ENCODE data around the gene KRT86.
"Not testable (repeated sequence)": the region's sequence is repeated elsewhere in the genome, so short reads cannot be mapped to it uniquely, and the experiment has no call there.

The KRT86 gene

DNA sequence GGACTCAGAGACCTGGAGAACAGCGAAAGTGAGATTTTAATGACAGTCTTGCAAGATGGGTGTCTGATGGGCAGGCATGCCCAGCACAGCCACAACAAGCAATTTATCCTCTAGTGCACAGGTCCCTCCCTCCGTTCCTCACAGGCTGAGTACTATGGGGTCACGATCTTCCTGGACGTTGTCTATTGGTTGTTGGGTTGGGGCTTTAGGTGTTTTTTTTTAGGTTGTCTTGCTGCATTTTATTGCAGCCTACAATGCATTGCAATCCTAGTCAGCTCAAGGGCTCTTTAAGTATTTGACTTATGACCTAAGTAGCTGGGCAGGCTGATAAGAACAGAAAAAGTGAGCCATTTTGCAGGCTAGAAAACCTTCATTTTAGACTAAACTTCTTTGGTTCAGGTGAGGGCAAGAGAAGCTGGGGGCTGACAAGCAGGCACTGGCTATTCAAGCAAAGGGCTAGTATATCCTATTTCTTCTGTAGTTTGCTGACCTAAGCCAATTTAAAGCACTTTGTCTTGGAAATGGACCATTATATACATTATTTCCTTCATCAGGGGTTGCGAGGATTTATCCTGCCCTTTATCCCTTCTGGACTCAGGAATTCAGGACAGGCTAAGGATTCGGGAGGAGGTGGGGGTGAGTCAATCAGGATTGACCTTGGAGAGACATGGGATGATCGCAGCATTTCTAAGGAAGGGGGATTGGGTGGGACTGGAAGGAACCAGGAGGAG is 35.4 kb upstream of the KRT86 start:
- no peak for DNase-seq (ENCODE audit: low spot score)

DNA sequence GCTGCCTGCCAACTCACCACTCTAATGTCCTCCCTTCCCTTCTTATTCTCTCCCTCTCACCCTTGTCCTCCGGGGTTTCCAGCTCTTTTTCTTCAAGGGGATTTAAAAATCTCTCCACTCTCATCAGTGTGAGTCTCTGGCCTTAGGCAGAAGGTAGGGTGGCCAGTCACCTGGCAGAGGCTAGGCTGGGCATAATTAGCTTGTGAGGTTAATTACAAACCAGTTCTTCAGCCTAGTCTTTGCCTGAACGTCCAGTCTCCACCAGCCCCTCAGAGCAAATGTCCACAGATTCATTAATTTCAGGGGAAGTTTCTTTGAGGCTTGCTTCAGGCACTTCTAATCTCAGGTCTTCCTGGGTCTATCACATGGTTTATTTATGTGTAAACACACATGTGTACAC is 34.7 kb upstream of the KRT86 start:
- no peak for DNase-seq (ENCODE audit: low spot score)

DNA sequence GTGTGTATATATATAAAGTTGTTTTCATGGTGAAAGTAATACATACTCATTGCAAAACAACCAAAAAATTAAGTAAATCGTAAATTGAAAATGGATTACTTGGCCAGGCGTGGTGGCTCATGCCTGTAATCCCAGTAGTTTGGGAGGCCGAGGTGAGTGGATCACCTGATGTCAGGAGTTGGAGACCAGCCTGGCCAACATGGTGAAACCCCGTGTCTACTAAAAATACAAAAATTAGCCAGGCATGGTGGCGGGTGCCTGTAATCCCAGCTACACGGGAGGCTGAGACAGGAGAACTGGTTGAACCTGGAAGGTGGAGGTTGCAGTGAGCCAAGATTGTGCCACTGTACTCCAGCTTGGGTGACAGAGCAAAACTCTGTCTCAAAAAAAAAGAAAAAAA is 34.2 kb upstream of the KRT86 start:
- DNase-seq (ENCODE audit: low spot score) = not testable (repeated sequence)

DNA sequence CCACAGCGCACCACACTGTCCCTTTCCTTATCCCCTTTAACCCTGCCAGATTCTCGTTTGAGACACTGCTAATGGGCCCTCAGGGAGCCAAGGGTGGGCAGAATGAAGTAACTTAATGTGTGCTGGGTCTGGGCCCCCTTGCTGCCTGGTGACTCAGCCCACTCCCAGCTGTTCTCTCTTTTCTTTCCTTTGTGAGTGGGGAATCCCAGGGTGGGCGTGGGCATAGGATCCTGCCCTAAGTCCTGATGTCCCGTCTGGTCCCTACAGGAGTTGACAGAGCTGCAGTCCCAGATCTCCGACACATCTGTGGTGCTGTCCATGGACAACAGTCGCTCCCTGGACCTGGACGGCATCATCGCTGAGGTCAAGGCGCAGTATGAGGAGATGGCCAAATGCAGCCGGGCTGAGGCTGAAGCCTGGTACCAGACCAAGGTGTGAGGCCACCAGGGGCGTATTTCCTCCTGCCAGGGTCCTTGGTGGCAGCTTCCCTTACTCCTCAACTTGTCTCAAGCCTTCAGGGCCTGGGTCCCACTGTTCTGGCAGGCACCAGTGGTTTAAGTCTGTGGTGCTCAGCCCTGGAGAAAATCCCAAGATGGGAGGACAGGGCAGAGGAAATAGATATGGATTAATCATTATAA is 33.1 kb upstream of the KRT86 start:
- DNase-seq (ENCODE audit: low spot score) = no peak

DNA sequence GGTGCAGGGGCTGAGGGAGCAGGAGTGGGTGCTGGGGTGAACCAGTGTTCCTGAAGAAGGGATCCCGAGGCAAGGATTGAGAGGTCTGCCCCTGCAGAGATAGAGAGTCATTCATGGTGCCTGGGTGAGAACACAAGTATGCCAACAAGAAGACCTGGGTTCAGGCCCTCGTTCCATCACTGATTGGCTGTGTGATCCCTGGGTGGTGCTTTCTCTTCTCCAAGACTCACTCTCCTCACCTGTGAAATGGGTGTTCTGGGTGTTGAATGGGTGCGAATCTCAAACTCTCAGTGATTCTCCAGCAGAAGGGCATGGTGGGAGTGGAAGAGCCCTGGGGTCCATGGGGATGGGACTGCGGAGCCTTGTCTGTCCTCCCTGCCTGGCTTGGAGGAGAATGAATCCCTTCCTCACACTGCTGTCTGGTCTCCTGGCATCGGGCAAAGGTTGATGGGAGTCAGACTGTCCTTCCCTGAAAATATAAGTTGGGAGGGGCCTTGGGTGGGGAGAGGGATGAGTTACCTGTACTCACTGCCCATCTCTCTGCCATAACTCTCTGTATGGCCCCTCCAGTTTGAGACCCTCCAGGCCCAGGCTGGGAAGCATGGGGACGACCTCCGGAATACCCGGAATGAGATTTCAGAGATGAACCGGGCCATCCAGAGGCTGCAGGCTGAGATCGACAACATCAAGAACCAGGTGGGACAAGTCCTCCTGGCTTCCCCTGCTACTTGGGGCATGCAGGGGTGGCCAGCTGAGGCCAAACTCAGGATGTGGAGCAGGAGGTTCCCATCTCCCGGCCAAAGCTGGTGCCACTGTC is 31.8 kb upstream of the KRT86 start:
- DNase-seq (ENCODE audit: low spot score) = no peak

DNA sequence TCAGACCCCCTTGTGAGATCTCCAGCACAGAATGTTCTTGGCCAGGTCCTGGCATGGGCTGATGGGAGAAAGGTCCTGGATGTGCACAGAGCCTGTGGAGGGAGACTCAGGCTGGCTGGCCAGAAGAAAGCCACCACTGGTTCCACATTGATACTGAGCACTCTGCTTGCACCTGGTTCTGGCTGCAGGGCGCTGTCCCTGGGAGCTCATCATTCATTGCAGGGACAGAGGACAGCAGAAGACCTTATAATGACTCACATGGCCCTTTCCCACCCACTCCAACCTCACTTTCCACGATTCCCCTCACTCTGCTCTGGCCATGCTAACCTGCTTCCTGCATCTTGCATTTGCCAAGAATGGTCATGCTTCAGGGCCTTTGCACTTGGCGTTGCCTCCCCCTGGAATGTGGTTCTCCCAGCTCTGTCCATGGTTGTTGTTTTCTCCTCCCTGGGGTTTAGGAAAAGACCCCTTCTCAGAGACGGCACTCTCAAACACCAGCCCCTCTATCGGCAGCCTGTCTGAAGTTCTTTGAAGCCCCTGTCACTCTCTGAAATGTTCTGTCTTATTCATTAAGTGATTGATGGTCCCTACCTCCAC is 31.1 kb upstream of the KRT86 start:
- DNase-seq (ENCODE audit: low spot score) = no peak

DNA sequence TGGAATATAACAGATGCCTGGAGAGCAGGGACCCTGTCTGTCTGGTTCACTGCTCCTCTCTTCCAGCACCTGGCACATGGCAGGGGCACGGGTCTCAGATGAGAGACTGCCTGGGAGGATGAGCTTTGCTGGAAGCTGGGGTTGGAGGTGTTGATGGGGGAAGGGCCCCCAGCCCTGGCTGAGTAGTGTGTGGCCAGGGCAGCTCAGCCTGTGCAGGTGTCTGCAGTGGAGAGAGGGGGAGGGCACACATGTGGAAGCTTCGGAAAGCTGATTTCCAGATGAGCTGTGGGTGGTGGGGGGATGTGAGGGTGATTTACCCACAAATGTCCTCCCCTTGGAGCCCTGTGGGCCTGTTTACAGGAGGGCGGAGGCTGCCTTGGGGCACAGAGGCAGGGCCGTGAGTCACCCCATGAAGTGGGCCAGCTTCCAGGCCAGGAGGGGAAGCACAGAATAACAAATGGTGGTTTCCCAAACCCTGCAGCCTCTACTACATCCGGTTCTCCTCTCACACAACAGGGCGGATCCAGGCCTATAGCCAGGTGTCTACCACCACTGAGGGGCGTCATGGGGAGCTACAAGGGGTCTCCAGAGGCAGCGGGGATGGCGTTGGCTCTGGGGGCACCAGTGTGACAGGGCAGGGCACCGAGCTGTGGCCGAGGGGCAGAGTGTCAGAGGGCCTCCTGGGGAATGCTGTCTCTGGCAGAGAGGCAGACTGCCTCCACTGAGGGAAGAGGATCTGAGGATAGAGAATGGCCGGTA is 30.4 kb upstream of the KRT86 start:
- peak; percentile 15 for DNase-seq (ENCODE audit: low spot score)

DNA sequence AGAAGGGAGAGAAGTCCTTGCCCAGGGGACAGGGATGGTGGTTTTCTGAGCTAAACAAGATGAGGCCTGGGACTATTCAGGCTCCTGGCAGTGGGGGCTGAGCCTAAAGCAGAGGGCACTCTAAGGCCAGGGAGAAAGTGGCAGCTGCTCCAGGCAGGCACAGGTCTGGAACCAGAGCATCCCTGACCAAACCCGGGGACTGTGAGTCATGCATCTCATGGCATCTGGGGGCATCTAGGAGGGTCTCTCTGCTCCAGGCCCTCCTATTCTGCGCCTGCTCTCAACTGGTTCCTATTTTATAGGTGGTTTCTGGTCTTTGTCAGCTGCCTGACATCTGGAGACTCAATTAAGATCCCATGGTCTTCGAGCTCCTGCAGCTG is 29.8 kb upstream of the KRT86 start:
- DNase-seq (ENCODE audit: low spot score) = peak; percentile 74

DNA sequence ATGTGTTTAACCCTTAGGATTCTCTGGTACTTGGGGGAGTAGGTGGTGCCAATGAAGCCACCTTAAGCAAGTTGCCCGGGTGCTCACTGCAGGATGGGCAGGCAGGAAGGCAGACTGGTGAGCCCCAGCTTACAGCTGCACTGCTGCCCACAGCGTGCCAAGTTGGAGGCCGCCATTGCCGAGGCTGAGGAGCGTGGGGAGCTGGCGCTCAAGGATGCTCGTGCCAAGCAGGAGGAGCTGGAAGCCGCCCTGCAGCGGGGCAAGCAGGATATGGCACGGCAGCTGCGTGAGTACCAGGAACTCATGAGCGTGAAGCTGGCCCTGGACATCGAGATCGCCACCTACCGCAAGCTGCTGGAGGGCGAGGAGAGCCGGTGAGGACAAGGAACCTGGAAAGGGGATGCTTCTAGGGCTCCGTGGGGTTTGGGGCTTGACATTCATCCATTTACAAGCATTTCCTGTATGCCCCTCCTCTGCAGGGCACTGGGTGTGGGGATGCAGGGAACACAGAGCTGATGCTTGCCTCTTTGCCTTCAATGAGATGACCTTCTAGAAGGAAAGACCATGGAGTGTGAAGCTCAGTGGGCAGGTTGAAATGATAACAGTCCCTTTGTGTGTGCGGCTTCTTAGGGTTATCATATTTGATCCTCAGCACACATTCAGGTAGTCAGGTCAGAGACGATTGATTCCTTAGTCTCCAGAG is 29.0 kb upstream of the KRT86 start:
- no peak for DNase-seq (ENCODE audit: low spot score)

DNA sequence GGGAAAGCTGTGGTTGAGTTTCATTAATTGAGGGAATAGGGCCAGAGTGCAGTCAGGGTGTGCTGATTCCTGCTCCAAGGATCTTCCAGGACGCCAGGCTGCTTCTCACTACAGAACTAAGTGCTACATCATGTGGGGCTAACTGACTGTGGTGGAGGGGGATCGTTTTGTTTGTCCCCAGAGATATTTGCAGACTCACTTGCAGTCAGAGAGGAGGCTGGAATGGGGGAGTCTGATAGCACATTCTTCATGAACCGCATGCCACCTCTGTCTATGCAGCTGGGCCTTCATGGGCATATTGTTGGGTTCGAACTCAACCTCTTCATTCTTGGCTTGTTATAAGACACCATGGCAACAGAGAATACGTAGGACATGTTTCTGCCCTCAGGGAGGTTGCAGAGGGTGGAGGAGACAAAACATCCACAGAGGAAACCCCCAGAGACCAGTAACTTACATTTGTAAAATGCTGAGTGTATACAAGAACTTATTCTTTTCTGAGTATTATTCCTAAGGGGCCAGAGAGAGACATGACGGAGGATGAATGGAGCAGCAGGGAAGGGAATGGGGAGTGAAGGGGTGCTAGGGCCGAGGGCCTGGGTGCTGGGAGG is 28.4 kb upstream of the KRT86 start:
- no peak for DNase-seq (ENCODE audit: low spot score)

DNA sequence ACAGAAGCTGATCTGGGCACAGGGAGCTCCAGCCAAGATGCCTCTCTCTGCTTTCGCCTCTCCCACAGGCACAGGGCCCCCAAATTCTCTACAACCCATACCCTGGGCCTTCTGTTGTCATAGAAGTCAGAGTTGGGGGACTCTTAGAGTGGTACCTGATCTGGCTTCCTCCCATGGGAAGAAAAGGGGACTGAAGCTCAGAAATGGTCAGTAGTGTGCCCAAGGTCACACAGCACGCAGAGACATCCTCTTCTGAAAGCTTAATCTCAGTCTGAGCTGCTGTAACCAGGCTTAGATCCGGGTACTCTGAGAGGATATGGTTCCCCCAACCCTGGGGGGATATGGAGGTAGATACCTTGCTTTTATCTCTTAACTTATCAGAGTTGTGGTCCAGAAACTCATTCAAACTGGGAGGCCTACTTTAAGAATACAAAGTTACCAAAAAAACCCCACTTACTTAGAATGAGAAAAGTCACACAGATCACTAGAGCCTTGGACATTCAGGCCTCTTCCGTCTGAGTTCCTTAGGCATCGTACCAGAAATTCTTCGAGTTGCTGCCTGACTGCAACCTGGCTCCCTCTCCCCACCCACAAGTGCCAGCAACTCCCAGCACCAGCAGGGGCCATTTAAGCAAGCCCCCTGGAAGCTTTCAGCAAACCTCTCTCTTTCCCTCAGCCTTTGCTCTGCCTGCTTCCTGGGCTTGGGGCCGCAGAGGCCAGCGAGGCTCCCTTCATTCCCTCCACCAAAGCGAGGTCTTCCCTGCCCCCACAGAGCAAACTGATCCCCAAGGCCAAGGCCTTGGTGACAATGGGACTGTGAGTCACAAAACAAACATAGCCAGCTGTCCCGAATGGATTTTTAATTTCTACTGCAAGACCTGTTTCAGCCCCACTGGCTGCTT is 27.5 kb upstream of the KRT86 start:
- no peak for DNase-seq (ENCODE audit: low spot score)

DNA sequence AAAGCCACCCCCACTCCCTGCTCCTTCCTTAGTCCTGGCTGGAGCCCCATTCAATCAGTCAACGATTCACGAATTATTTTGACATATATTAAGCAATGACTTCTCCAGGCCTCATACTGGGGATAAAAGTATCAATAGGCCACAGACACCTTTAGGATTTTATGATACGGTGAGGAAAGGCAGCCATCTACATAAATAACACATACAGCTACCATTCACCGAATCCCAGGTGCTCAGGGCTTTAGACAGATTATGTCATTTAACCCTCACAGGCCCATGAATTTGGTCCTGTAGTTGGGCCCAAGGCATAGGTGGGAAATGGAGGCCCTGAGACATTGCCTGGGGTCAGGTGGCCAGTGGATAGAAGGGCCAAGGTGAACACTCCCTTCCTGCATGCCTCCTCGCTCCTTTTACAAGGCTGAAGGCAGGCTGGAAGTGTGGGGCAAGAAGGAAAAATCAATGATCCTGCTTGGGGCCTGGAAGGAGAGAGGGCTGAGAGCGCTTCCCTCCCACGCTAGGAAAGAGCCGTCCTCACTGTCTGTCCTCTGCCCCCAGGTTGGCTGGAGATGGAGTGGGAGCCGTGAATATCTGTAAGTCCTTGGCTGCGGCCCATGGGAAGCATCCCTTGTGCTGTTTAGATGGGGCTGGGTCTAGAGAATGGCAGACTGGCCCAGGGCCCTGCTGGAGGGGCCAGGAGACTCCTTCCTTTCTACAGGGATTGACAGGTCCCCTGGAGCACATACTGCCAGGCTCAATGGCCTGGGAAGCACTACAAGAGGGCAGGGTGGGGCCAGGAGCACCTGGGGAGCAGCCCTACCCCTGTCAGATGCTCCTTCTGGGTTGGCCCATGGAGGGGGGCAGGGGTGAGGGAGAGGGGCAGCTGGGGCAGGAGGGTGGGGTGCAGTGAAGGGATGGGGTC is 26.6 kb upstream of the KRT86 start:
- DNase-seq (ENCODE audit: low spot score) = no peak

DNA sequence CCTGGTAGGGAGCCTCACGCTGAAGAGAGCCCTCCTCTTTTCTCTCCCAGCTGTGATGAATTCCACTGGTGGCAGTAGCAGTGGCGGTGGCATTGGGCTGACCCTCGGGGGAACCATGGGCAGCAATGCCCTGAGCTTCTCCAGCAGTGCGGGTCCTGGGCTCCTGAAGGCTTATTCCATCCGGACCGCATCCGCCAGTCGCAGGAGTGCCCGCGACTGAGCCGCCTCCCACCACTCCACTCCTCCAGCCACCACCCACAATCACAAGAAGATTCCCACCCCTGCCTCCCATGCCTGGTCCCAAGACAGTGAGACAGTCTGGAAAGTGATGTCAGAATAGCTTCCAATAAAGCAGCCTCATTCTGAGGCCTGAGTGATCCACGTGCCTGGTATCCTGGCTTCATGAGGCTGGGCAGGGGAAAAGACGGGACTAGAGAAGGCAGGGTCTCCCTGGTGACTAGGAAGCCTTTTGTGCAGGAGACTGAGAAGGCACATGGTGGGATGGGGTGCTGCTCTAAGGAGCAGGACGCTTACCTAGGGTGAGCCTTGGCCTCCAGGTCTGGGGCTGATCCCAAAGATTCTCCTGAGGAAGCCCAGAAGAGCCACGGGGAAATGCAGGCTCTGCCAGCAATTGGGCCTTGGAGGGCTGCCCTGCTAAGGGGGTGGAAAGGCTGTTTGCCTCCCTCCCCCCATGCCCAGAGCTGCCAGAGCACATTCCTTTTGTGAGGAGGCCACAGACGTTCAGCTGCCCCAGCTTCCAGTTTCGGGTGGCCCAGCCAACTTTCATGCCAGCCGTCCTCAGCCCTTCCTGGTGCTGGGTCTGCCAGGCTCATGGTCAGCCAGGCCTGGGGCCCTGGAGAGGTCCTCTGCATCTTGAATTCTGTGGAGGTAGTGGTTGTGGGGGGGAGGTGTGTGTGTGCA is 25.6 kb upstream of the KRT86 start:
- no peak for DNase-seq (ENCODE audit: low spot score)

DNA sequence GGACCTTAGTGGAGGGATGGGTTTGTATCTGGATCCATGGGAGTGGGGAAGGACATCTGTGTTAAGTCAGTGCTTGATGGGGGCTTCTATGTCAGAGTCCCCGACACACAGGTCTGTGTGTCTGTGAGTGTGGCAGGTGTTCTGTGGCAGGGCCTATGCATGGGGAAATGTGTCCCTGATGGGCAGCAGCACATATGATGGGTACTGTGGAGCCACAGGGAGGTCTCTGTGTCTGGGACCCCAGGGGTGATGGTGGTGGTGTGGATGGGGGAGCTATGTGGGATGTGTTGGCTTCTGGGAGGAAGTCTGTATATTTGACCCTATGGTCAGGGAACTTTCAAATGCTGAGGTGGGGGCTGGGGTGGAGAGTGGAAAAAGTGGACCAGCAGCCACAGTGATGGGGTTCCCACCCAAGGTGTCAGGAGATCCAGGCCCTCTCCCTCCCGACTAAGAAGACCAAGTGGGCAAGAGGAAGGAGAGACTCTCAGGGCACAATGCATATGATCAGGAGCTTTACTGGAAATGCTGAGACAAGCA is 24.9 kb upstream of the KRT86 start:
- DNase-seq (ENCODE audit: low spot score) = no peak

DNA sequence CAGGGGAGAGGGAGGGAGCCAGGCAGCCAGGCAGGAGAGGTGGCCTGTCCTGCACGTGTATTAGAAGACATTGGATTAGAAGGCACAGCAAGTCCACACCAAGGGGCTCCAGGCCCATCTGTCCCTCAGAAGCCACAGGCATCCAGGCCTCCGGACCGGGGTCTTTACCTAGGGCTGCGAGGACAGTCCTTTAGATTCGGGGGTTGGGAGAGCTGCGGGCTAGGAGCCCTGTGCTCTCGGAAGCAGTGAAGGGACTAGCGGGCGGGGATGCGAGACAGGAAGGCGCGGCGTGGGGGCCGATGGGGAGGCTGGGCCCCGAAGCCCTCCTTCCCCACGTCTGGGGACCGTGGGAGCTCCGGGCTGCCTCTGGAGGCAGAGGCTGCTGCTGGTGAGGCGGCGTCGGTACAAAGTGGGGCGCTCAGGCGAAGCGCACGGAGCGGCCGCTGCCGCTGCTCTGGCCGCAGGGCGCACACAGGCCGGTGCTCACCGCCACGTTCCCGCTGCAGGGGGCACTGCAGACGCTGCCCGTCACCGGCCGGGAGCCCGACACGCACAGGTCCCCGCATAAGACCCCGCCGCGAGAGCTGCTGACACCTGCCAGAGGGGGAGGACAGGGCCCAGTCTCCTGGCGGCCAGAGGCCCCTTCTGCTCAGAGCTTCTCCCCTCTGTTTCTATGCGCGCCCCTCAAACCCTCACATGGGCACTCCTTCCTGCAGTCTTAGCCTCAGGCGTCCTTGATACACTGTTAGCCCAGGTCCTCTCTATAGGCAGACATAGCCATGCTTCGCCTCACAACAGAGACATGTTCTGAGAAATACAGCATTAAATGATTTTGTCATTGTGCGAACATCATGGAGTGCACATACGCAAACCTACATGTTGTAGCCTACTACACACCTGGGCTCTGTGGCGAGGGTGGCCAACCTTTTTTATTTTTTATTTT is 24.1 kb upstream of the KRT86 start:
- no peak for DNase-seq (ENCODE audit: low spot score)
